HFFc6 (cell line): ENCODE data around the gene PRPF40A. TPM values are rescaled to one million over a fixed set of nuclear protein-coding genes. Genes with fewer than 3 reads are reported as not detected.

Experiments used
- DNase-seq: peaks from one replicate; pipeline ENCODE4 v3.0.0-alpha.2; 2018
- H3K27ac Mint-ChIP-seq: 2 replicates; pipeline ENCODE4 v1.8.0; 2020; ENCODE audit warnings: mild to moderate bottlenecking, mixed read lengths
- H3K27me3 Mint-ChIP-seq: 2 replicates; pipeline ENCODE4 v1.8.0; 2021; ENCODE audit warnings: mild to moderate bottlenecking, moderate library complexity, mixed read lengths; ENCODE audit not compliant: insufficient read depth
- H3K36me3 Mint-ChIP-seq: 2 replicates; pipeline ENCODE4 v1.8.0; 2021; ENCODE audit warnings: low read depth, mixed read lengths
- H3K4me1 Mint-ChIP-seq: 2 replicates; pipeline ENCODE4 v1.8.0; 2020; ENCODE audit warnings: low read depth, mixed read lengths
- H3K4me3 Mint-ChIP-seq: 2 replicates; pipeline ENCODE4 v1.8.0; 2020; ENCODE audit warnings: mild to moderate bottlenecking, moderate library complexity, mixed read lengths
- H3K9me3 Mint-ChIP-seq: 2 replicates; pipeline ENCODE4 v1.8.0; 2020; ENCODE audit warnings: mild to moderate bottlenecking, mixed read lengths
- total RNA-seq, 6 experiments: library from RNA; stranded (reverse); fragmentation: NEBNext Ultra II Directional; extraction: Animal tissue kit (Norgen Biotek cat#: 25700); gene quantifications; 2 replicates in 1 of 6; 3 replicates in 5 of 6; pipeline ENCODE4 v1.2.3, GENCODE V29; 2021
- TF ChIP-seq, protein P1 (sequence below): fragments of 200-600 bp; sonication (generic); IDR thresholded peaks from 2 replicates; pipeline ENCODE4 v1.5.0; 2021; ENCODE audit warnings: antibody characterized with exemption, mild to moderate bottlenecking

Gene PRPF40A
- total RNA-seq, 6 experiments from 2014 or later, result 88.8 to 105 (median 99.1) TPM

DNA sequence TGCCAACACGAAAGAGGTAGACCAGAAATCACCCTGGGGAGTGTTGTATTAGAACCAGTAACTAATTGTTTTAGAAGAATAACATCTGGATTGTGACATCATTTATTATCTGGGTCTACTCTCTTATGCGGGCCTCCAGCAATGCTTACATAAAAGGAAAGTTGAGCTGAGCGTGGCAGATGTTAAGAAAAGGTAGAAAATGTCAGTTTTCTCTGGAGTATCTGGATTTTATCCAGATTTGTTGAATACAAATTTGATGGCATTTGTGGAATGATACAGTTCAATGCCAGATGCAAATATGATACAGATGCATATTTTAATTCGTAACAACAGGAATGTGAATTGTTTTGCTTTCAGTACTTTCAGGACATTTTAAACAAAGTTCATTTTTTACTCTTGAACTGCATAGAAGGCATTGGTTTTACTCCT lies 90.3 kb downstream of the PRPF40A start:
- no peak for DNase-seq
- Mint-ChIP-seq H3K4me1 (peaks cover 11% of the 10 kb centered on the region), H3K36me3 (peaks cover 4% of the 10 kb centered on the region; the same call in 1 of the 2 replicates), H3K9me3 (no peaks in the 10 kb centered on the region), H3K27ac (no peak overlapping the region; the same call in 1 of the 2 replicates), H3K27me3 (no peaks in the 10 kb centered on the region), H3K4me3 (no peak overlapping the region)
- TF ChIP-seq, protein P1, sequence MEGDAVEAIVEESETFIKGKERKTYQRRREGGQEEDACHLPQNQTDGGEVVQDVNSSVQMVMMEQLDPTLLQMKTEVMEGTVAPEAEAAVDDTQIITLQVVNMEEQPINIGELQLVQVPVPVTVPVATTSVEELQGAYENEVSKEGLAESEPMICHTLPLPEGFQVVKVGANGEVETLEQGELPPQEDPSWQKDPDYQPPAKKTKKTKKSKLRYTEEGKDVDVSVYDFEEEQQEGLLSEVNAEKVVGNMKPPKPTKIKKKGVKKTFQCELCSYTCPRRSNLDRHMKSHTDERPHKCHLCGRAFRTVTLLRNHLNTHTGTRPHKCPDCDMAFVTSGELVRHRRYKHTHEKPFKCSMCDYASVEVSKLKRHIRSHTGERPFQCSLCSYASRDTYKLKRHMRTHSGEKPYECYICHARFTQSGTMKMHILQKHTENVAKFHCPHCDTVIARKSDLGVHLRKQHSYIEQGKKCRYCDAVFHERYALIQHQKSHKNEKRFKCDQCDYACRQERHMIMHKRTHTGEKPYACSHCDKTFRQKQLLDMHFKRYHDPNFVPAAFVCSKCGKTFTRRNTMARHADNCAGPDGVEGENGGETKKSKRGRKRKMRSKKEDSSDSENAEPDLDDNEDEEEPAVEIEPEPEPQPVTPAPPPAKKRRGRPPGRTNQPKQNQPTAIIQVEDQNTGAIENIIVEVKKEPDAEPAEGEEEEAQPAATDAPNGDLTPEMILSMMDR, result no peak

DNA sequence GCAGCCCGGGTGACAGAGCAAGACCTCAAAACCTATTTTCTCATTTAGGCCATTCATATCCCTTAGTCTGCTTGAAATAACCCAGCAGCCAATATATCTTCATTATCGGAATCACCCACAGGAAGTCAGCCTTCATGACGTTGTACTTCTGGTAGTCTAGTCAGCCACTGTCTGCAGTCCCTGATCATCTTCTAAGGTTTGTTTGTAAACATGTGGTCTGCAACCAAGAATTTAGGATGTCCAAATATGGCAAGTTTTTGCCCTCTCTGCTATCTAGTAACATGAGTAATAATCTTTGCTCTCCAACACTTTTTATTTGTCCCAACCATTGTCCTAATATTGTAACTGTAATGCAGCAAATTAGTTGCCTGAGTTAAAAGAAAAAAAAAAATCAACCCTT lies 92.5 kb downstream of the PRPF40A start:
- Mint-ChIP-seq H3K36me3 (peaks cover 18% of the 10 kb centered on the region), H3K4me1 (peaks cover 11% of the 10 kb centered on the region), H3K27ac (no peak overlapping the region), H3K27me3 (no peaks in the 10 kb centered on the region), H3K9me3 (no peaks in the 10 kb centered on the region), H3K4me3 (no peak overlapping the region)
- no peak for DNase-seq
- TF ChIP-seq, protein P1, result no peak

DNA sequence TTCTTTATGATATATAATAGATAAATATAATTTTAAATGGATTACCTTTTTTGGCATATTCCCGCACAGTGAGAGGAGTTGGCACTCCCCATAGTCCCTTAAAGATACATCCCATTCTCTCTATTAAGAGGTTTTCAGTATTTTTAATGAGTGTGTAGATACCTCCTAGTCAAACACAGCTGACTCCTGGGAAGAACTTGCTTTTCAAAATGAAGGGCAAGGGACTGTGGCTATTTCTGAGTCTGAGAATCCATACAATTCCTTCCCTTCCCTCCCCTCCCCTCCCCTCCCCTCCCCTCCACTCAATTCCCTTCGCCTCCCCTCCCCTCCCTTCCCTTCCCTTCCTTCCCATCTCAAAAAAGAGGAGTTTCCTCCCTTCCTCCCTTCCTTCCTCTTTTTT lies 93.5 kb downstream of the PRPF40A start:
- Mint-ChIP-seq H3K36me3 (peaks cover 18% of the 10 kb centered on the region), H3K4me3 (no peak overlapping the region), H3K4me1 (peaks cover 11% of the 10 kb centered on the region), H3K27me3 (no peaks in the 10 kb centered on the region), H3K27ac (no peak overlapping the region), H3K9me3 (no peaks in the 10 kb centered on the region)
- TF ChIP-seq, protein P1, result no peak
- DNase-seq, result no peak

DNA sequence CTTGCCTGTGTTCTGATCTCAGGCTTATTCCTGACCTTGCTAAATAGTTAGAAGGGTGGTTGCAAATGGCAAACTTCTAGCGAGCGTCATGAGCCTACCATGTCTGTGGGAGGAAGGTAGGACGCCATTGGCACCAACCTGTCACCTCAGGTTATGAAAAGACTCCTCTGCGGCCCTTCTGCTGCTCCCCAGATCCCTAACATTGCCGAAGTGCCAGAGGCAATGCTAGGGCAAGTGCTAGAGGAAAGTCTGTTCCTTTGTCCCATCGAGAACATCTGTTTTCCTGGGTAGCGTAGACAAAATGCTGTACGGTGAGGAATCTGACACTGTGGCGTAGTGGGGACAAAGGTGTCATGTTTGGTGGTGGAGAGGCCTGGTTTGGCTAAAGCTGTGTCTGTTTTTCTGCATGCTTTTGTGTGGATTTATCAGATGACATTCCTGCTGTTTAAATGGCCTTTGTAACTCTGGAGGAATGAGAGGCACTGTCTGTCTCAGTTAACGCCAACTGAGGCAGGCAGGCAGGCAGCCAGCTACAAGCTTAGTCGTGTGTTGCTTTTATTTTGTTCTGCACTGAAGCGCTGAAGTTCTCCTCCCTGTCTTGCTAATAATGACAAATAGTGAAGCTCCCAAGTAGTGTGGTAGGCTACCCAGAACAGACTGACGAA lies 94.1 kb downstream of the PRPF40A start:
- Mint-ChIP-seq H3K9me3 (no peaks in the 10 kb centered on the region), H3K27ac (no peak overlapping the region), H3K36me3 (peaks cover 18% of the 10 kb centered on the region), H3K27me3 (no peaks in the 10 kb centered on the region), H3K4me3 (no peak overlapping the region), H3K4me1 (peaks cover 11% of the 10 kb centered on the region)
- DNase-seq, result no peak
- TF ChIP-seq, protein P1, result no peak

DNA sequence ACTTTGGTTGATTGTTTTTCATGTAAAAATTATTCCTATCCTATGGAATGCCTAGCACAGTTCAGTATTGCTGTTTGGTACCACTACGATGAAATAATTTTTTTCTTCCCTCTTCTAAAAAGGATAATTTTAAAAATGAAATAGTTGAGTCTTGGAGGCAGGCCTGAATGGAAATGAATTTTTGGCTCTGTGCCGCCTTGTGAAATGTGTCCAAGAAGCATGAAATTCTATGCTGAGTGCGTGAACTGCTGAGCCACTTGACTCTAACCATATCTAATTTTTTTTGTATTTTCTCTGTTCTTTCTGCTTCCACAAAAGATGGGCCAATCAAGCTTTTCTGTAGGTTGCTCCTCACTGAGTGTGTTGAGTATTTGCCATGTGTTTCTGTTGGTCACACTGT lies 95.0 kb downstream of the PRPF40A start:
- DNase-seq, result no peak
- H3K4me1 Mint-ChIP-seq, result peaks cover 17% of the 10 kb centered on the region
- no peaks in the 10 kb centered on the region for H3K9me3 Mint-ChIP-seq
- TF ChIP-seq, protein P1, result no peak
- no peak overlapping the region for H3K4me3 Mint-ChIP-seq
- H3K27ac Mint-ChIP-seq, result no peak overlapping the region
- no peaks in the 10 kb centered on the region for H3K27me3 Mint-ChIP-seq
- peaks cover 18% of the 10 kb centered on the region for H3K36me3 Mint-ChIP-seq
